Keratinocyte (primary cell): ENCODE results near the gene CDH6. TPM values are rescaled to one million over a fixed set of nuclear protein-coding genes. Genes with fewer than 3 reads are reported as not detected.

ENCODE experiments used
- DNase-seq: peaks from one replicate; pipeline ENCODE4 v3.0.0-alpha.2; 2011; ENCODE audit warnings: low read depth, missing footprints, low spot score
- FAIRE-seq: peaks from 2 replicates; lab custom pipeline; 2011; peaks lifted over from hg19 to GRCh38; lab: Jason Lieb, UNC
- H2AFZ ChIP-seq: 2 replicates; pipeline ENCODE4 v1.6.0; 2012; ENCODE audit warnings: low read length, control low read depth, inconsistent platforms; ENCODE audit not compliant: control insufficient read depth
- H3K27ac ChIP-seq: 2 replicates; pipeline ENCODE4 v1.5.1; 2011; ENCODE audit warnings: low read length; ENCODE audit not compliant: control insufficient read depth, insufficient read depth
- H3K27me3 ChIP-seq: 3 replicates; pipeline ENCODE4 v1.6.0; 2011; ENCODE audit warnings: low read length; ENCODE audit not compliant: control insufficient read depth, insufficient read depth; ENCODE audit errors: extremely low read depth
- H3K36me3 ChIP-seq, 2 experiments: 2 replicates in 1 of 2; 3 replicates in 1 of 2; pipeline ENCODE4 v1.5.1; 2011; ENCODE audit warnings: low read length in 2 of 2, mild to moderate bottlenecking in 1 of 2; ENCODE audit not compliant: control insufficient read depth in 2 of 2, insufficient read depth in 2 of 2; ENCODE audit errors: extremely low read depth in 1 of 2
- H3K4me1 ChIP-seq: 3 replicates; pipeline ENCODE4 v1.5.1; 2011; ENCODE audit warnings: low read length; ENCODE audit not compliant: control insufficient read depth, insufficient read depth; ENCODE audit errors: extremely low read depth
- H3K4me2 ChIP-seq: 3 replicates; pipeline ENCODE4 v1.6.0; 2011; ENCODE audit warnings: low read depth, low read length; ENCODE audit not compliant: control insufficient read depth, insufficient read depth; ENCODE audit errors: extremely low read depth
- H3K4me3 ChIP-seq, 3 experiments: fragments of 200-600 bp in 1 of 3; sonication (generic) in 1 of 3; 2 replicates in 2 of 3; 3 replicates in 1 of 3; pipeline ENCODE4 v1.5.1; 2011 to 2016; ENCODE audit warnings: low read length in 3 of 3, mild to moderate bottlenecking in 3 of 3, control low read depth in 2 of 3, inconsistent platforms in 1 of 3, low read depth in 1 of 3, mixed read lengths in 1 of 3, mixed run types in 1 of 3, moderate library complexity in 1 of 3; ENCODE audit not compliant: control insufficient read depth in 2 of 3, insufficient read depth in 2 of 3; ENCODE audit errors: extremely low read depth in 1 of 3
- H3K79me2 ChIP-seq: 2 replicates; pipeline ENCODE4 v1.6.0; 2012; ENCODE audit warnings: low read length; ENCODE audit not compliant: control insufficient read depth, insufficient read depth
- H3K9ac ChIP-seq: 3 replicates; pipeline ENCODE4 v1.6.0; 2011; ENCODE audit warnings: low read length; ENCODE audit not compliant: control insufficient read depth, insufficient read depth; ENCODE audit errors: extremely low read depth
- H3K9me1 ChIP-seq: 3 replicates; pipeline ENCODE4 v1.6.0; 2011; ENCODE audit warnings: low read length; ENCODE audit not compliant: control insufficient read depth, insufficient read depth; ENCODE audit errors: extremely low read depth
- H3K9me3 ChIP-seq: 2 replicates; pipeline ENCODE4 v1.5.1; 2012; ENCODE audit warnings: low read depth, low read length; ENCODE audit not compliant: control insufficient read depth
- H4K20me1 ChIP-seq: 3 replicates; pipeline ENCODE4 v1.6.0; 2011; ENCODE audit warnings: low read length; ENCODE audit not compliant: control insufficient read depth, insufficient read depth; ENCODE audit errors: extremely low read depth
- CTCF ChIP-seq, 3 experiments: IDR thresholded peaks in 1 of 3; conservative IDR thresholded peaks in 1 of 3; optimal IDR thresholded peaks in 1 of 3; 2 replicates in 2 of 3; 3 replicates in 1 of 3; pipeline versions ENCODE3 to v1.5.1; 2011; ENCODE audit warnings: low read length in 3 of 3, mild to moderate bottlenecking in 3 of 3, moderate library complexity in 2 of 3, control low read depth in 1 of 3, inconsistent platforms in 1 of 3; ENCODE audit not compliant: insufficient read depth in 2 of 3; ENCODE audit errors: extremely low read depth in 1 of 3
- EZH2 ChIP-seq: IDR thresholded peaks from one replicate; pipeline ENCODE4 v1.6.1; 2012; ENCODE audit warnings: inconsistent platforms, mild to moderate bottlenecking, low read length, moderate library complexity
- dilution Hi-C: fragments of 300-500 bp; cut with MboI; formaldehyde crosslinking; loops from one replicate; pipeline ENCODE4 v1.7.0; 2020; ENCODE audit warnings: low sequenced_read_pairs; ENCODE audit not compliant: extremely low pct_ligation_motif_present
- polyA plus RNA-seq, 5 experiments: library from polyadenylated mRNA; depleted of rRNA in 3 of 5; stranded (reverse) in 3 of 5; stranded (forward) in 1 of 5; unstranded in 1 of 5; fragments of >200 nt; gene quantifications; 1 replicate in 1 of 5; 2 replicates in 3 of 5; 3 replicates in 1 of 5; pipeline versions ENCODE4 v1.2.1 to v1.2.3, GENCODE V29; 2011 to 2012; ENCODE audit warnings: missing spikeins in 2 of 5, low read depth in 1 of 5, low replicate concordance in 1 of 5

CDH6 gene
- polyA plus RNA-seq, 1 donor (not counting 4 experiments of a cell fraction or from before 2014, with no cell fraction given) = not detected

GRCh38 chr5:31235381-31235780 is 41.9 kb downstream of the CDH6 start:
- DNase-seq (no peak), FAIRE-seq (no peak)
- no peaks in the 10 kb centered on the region for H3K79me2 ChIP-seq
- TF ChIP-seq EZH2 (no peak), CTCF (optimal IDR thresholded peaks at IDR 0.05 in 1 of 3, IDR thresholded peaks at IDR 0.05 in 1 of 3, conservative IDR thresholded peaks at IDR 0.05 in 1 of 3; ENCODE audit: extremely low read depth in 1 of 3, insufficient read depth in 2 of 3, low read length in 3 of 3) (no peak)
- no peak overlapping the region for H3K9ac ChIP-seq
- no peaks in the 10 kb centered on the region for H3K4me1 ChIP-seq
- dilution Hi-C loops = no loop called here
- no peak overlapping the region for H3K4me3 ChIP-seq
- no peak overlapping the region for H3K4me2 ChIP-seq
- no peak overlapping the region for H3K27ac ChIP-seq
- H2AFZ ChIP-seq = no peak overlapping the region
- H3K9me1 ChIP-seq = no peaks in the 10 kb centered on the region
- no peaks in the 10 kb centered on the region for H4K20me1 ChIP-seq
- H3K36me3 ChIP-seq = no peaks in the 10 kb centered on the region
- H3K27me3 ChIP-seq = no peaks in the 10 kb centered on the region
- no peaks in the 10 kb centered on the region for H3K9me3 ChIP-seq

- no peaks in the 10 kb centered on the region for H4K20me1 ChIP-seq
- dilution Hi-C loops = no loop called here
- H3K4me2 ChIP-seq = no peak overlapping the region
- H3K9me3 ChIP-seq = no peaks in the 10 kb centered on the region
- no peaks in the 10 kb centered on the region for H3K27me3 ChIP-seq
- no peak overlapping the region for H2AFZ ChIP-seq
- H3K4me3 ChIP-seq = no peak overlapping the region
- H3K27ac ChIP-seq = no peak overlapping the region
- no peak overlapping the region for H3K9ac ChIP-seq
- no peak for DNase-seq
- H3K36me3 ChIP-seq = no peaks in the 10 kb centered on the region
- TF ChIP-seq EZH2 (no peak), CTCF (optimal IDR thresholded peaks at IDR 0.05 in 1 of 3, IDR thresholded peaks at IDR 0.05 in 1 of 3, conservative IDR thresholded peaks at IDR 0.05 in 1 of 3; ENCODE audit: extremely low read depth in 1 of 3, insufficient read depth in 2 of 3, low read length in 3 of 3) (no peak)
- no peak for FAIRE-seq
- no peaks in the 10 kb centered on the region for H3K4me1 ChIP-seq
- no peaks in the 10 kb centered on the region for H3K79me2 ChIP-seq
- no peaks in the 10 kb centered on the region for H3K9me1 ChIP-seq
These were observed 42.9 kb downstream of the CDH6 start for GRCh38 chr5:31236339-31236738.
